Panc1 (cell line): Measurements from ENCODE around the gene BICD1.

Experiments used
- POLR2AphosphoS5 ChIP-seq: IDR thresholded peaks from 2 replicates; pipeline ENCODE4 v1.6.1; 2012; ENCODE audit warnings: mild to moderate bottlenecking, low read depth, low read length, moderate library complexity
- SIN3A ChIP-seq: IDR thresholded peaks from 2 replicates; pipeline ENCODE4 v1.6.1; 2012; ENCODE audit warnings: low read depth, mild to moderate bottlenecking, low read length, moderate library complexity, borderline replicate concordance; ENCODE audit not compliant: insufficient read depth
- TCF7L2 ChIP-seq: IDR thresholded peaks from 2 replicates; pipeline ENCODE4 v1.6.1; 2011; ENCODE audit warnings: mild to moderate bottlenecking, low read depth, low read length, inconsistent platforms
- TF ChIP-seq, protein P1 (sequence below): fragments of 450-650 bp; IDR thresholded peaks from 2 replicates; pipeline ENCODE4 v1.5.1; 2017; ENCODE audit warnings: mild to moderate bottlenecking
- TF ChIP-seq, protein P2 (sequence below), 2 experiments: IDR thresholded peaks; 2 replicates each; pipeline ENCODE4 v1.6.1; 2011 to 2012; ENCODE audit warnings: low read depth in 2 of 2, control low read depth in 1 of 2, low read length in 1 of 2, mild to moderate bottlenecking in 1 of 2, moderate library complexity in 1 of 2; ENCODE audit not compliant: insufficient read depth in 1 of 2

DNA sequence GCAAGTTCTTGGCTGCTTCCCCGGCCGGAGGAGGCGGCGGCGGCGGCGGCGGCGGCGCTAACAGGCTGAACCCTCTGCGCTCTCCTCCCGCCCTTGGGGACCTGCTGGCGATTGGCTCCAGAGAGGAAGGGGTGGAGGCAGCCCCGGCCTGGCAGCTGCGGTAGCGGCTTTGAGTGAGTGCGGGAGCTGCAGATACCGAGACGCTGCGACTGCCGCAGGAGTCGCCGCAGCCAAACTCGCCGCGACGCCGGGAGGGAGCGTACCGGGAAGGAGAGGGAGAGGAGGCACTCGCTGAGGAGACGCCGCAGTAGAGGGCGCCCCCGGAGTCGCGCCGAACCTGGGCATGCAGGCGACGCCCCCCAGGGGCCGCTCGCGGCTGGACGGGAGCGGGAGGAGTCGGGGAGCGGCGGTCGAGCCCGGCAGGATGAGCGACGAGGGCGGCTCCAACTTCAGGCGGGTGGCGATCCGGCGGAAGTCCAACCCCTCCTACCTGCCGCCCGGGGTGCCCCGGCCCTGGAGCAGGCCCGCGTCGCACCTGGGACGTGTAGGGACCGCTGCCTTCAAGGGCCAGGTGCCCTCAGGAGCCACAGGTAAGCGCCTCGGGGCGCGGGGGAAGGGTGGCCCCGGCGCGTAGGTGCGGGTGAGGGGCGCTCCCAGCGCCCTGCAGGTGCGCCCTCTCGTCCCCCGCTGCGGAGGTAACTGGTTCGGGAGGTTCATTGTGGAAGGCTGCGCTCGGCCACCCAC lies 292.9 kb downstream of the BICD1 start, which contains the start of gene FGD4:
- TF ChIP-seq, protein P1, sequence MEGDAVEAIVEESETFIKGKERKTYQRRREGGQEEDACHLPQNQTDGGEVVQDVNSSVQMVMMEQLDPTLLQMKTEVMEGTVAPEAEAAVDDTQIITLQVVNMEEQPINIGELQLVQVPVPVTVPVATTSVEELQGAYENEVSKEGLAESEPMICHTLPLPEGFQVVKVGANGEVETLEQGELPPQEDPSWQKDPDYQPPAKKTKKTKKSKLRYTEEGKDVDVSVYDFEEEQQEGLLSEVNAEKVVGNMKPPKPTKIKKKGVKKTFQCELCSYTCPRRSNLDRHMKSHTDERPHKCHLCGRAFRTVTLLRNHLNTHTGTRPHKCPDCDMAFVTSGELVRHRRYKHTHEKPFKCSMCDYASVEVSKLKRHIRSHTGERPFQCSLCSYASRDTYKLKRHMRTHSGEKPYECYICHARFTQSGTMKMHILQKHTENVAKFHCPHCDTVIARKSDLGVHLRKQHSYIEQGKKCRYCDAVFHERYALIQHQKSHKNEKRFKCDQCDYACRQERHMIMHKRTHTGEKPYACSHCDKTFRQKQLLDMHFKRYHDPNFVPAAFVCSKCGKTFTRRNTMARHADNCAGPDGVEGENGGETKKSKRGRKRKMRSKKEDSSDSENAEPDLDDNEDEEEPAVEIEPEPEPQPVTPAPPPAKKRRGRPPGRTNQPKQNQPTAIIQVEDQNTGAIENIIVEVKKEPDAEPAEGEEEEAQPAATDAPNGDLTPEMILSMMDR, result peak; percentile 84
- peak; percentile 63 for TF ChIP-seq POLR2AphosphoS5
- TF ChIP-seq, protein P2, sequence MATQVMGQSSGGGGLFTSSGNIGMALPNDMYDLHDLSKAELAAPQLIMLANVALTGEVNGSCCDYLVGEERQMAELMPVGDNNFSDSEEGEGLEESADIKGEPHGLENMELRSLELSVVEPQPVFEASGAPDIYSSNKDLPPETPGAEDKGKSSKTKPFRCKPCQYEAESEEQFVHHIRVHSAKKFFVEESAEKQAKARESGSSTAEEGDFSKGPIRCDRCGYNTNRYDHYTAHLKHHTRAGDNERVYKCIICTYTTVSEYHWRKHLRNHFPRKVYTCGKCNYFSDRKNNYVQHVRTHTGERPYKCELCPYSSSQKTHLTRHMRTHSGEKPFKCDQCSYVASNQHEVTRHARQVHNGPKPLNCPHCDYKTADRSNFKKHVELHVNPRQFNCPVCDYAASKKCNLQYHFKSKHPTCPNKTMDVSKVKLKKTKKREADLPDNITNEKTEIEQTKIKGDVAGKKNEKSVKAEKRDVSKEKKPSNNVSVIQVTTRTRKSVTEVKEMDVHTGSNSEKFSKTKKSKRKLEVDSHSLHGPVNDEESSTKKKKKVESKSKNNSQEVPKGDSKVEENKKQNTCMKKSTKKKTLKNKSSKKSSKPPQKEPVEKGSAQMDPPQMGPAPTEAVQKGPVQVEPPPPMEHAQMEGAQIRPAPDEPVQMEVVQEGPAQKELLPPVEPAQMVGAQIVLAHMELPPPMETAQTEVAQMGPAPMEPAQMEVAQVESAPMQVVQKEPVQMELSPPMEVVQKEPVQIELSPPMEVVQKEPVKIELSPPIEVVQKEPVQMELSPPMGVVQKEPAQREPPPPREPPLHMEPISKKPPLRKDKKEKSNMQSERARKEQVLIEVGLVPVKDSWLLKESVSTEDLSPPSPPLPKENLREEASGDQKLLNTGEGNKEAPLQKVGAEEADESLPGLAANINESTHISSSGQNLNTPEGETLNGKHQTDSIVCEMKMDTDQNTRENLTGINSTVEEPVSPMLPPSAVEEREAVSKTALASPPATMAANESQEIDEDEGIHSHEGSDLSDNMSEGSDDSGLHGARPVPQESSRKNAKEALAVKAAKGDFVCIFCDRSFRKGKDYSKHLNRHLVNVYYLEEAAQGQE (IDR thresholded peaks at IDR 0.05; ENCODE audit: insufficient read depth in 1 of 2, low read depth in 2 of 2, low read length in 1 of 2), result 0 out of 4 replicates have a peak, but pooled peaks of 1 of the 2 experiments have one; percentile 14
- 0 out of 2 replicates have a peak, but pooled peaks have one; percentile 32 for TF ChIP-seq TCF7L2
- peak; percentile 78; the same call in 1 of the 2 replicates for TF ChIP-seq SIN3A
